OCI-LY1 (cell line): ENCODE results near the gene PHF24.
"Not testable (repeated sequence)": the region's sequence is repeated elsewhere in the genome, so short reads cannot be mapped to it uniquely, and the experiment has no call there.

Experiments
- H2AFZ ChIP-seq: fragments of 200-600 bp; sonication (generic), shearing (Covaris generic); 2 replicates; pipeline ENCODE4 v1.6.0; 2014; ENCODE audit warnings: antibody characterized with exemption, mild to moderate bottlenecking, low read length
- H3F3A ChIP-seq: fragments of 200-600 bp; sonication (generic), shearing (Covaris generic); 2 replicates; pipeline ENCODE4 v1.6.0; 2014; ENCODE audit warnings: mild to moderate bottlenecking, antibody characterized with exemption, low read length, moderate library complexity; ENCODE audit not compliant: insufficient read depth
- H3K27ac ChIP-seq: fragments of 200-600 bp; sonication (generic); 2 replicates; pipeline ENCODE4 v1.5.1; 2014; ENCODE audit warnings: low read length, mixed run types, mild to moderate bottlenecking, low read depth; ENCODE audit not compliant: poor library complexity, severe bottlenecking
- H3K27me3 ChIP-seq: fragments of 200-600 bp; sonication (generic); 2 replicates; pipeline ENCODE4 v1.6.0; 2014; ENCODE audit warnings: antibody characterized with exemption, mild to moderate bottlenecking, low read length, moderate library complexity; ENCODE audit not compliant: insufficient read depth
- H3K36me3 ChIP-seq: fragments of 200-600 bp; sonication (generic); 2 replicates; pipeline ENCODE4 v1.6.1; 2014; ENCODE audit warnings: mild to moderate bottlenecking, antibody characterized with exemption, low read length, moderate library complexity, mixed read lengths; ENCODE audit not compliant: insufficient read depth
- H3K4me1 ChIP-seq: fragments of 200-600 bp; sonication (generic); 2 replicates; pipeline ENCODE4 v1.5.1; 2014; ENCODE audit warnings: mild to moderate bottlenecking, low read length, moderate library complexity; ENCODE audit not compliant: insufficient read depth, severe bottlenecking
- H3K4me2 ChIP-seq: fragments of 200-600 bp; sonication (generic), shearing (Covaris generic); 2 replicates; pipeline ENCODE4 v1.6.1; 2014; ENCODE audit warnings: low read length
- H3K4me3 ChIP-seq: fragments of 200-600 bp; sonication (generic); 2 replicates; pipeline ENCODE4 v1.5.1; 2014; ENCODE audit warnings: low read length, low read depth, mild to moderate bottlenecking, mixed read lengths; ENCODE audit not compliant: poor library complexity, severe bottlenecking
- H3K79me2 ChIP-seq: fragments of 200-600 bp; shearing (Covaris generic); 2 replicates; pipeline ENCODE4 v1.6.1; 2016; ENCODE audit warnings: mixed run types, low read length, mixed read lengths; ENCODE audit not compliant: insufficient read depth
- H3K9ac ChIP-seq: fragments of 200-600 bp; sonication (generic), shearing (Covaris generic); 2 replicates; pipeline ENCODE4 v1.6.1; 2014; ENCODE audit warnings: mild to moderate bottlenecking, low read length, mixed read lengths
- H3K9me2 ChIP-seq: fragments of 200-600 bp; sonication (generic), shearing (Covaris generic); 2 replicates; pipeline ENCODE4 v1.6.1; 2014; ENCODE audit warnings: low read depth, mild to moderate bottlenecking, low read length, mixed read lengths
- H3K9me3 ChIP-seq: fragments of 200-600 bp; shearing (Covaris generic); 2 replicates; pipeline ENCODE4 v1.6.1; 2014; ENCODE audit warnings: low read length, mixed read lengths
- H4K20me1 ChIP-seq: fragments of 200-600 bp; sonication (generic), shearing (Covaris generic); 2 replicates; pipeline ENCODE4 v1.6.0; 2016; ENCODE audit warnings: mild to moderate bottlenecking, low read length; ENCODE audit not compliant: insufficient read depth
- EZH2 ChIP-seq: fragments of 200-600 bp; sonication (generic), shearing (Covaris generic); IDR thresholded peaks from 2 replicates; pipeline ENCODE4 v1.8.0; 2017; ENCODE audit warnings: borderline replicate concordance, mixed run types, mild to moderate bottlenecking, antibody characterized with exemption, low read length, moderate library complexity, mixed read lengths
- TF ChIP-seq, protein P1 (sequence below): fragments of 200-600 bp; sonication (generic), shearing (Covaris generic); IDR thresholded peaks from 2 replicates; pipeline ENCODE4 v1.5.1; 2017; ENCODE audit warnings: mild to moderate bottlenecking, antibody characterized with exemption, low read length, moderate library complexity, mixed read lengths

PHF24 gene

DNA sequence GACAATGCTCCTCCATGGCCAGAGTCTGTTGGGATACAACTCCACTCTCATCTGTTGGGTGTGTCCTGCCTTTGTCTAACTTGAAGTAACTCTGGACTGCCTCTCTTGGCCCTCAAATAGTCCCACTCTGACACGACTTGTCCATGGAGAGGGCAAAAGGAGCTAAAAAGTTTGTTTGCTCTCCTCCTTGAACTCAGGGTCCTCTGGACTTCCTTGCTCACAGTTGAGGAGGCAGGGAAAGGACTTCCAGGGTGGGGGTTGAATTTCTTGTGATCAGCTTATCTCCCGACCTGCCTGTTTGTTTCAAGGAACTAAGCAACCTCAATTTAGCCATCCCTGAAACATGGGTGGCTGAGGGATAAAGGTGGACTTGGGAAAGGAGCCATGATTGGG is 43.2 kb downstream of the PHF24 start:
- Histone ChIP-seq H3K79me2 (no peaks in the 10 kb centered on the region), H2AFZ (no peak overlapping the region), H3K4me3 (no peak overlapping the region), H3F3A (no peaks in the 10 kb centered on the region), H3K27ac (no peak overlapping the region), H3K9me3 (no peaks in the 10 kb centered on the region), H3K36me3 (no peaks in the 10 kb centered on the region), H3K9me2 (no peaks in the 10 kb centered on the region), H3K4me2 (no peak overlapping the region), H3K9ac (no peak overlapping the region), H3K4me1 (no peaks in the 10 kb centered on the region), H3K27me3 (no peaks in the 10 kb centered on the region), H4K20me1 (no peaks in the 10 kb centered on the region)
- no peak for TF ChIP-seq EZH2
- TF ChIP-seq, protein P1, sequence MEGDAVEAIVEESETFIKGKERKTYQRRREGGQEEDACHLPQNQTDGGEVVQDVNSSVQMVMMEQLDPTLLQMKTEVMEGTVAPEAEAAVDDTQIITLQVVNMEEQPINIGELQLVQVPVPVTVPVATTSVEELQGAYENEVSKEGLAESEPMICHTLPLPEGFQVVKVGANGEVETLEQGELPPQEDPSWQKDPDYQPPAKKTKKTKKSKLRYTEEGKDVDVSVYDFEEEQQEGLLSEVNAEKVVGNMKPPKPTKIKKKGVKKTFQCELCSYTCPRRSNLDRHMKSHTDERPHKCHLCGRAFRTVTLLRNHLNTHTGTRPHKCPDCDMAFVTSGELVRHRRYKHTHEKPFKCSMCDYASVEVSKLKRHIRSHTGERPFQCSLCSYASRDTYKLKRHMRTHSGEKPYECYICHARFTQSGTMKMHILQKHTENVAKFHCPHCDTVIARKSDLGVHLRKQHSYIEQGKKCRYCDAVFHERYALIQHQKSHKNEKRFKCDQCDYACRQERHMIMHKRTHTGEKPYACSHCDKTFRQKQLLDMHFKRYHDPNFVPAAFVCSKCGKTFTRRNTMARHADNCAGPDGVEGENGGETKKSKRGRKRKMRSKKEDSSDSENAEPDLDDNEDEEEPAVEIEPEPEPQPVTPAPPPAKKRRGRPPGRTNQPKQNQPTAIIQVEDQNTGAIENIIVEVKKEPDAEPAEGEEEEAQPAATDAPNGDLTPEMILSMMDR = no peak

DNA sequence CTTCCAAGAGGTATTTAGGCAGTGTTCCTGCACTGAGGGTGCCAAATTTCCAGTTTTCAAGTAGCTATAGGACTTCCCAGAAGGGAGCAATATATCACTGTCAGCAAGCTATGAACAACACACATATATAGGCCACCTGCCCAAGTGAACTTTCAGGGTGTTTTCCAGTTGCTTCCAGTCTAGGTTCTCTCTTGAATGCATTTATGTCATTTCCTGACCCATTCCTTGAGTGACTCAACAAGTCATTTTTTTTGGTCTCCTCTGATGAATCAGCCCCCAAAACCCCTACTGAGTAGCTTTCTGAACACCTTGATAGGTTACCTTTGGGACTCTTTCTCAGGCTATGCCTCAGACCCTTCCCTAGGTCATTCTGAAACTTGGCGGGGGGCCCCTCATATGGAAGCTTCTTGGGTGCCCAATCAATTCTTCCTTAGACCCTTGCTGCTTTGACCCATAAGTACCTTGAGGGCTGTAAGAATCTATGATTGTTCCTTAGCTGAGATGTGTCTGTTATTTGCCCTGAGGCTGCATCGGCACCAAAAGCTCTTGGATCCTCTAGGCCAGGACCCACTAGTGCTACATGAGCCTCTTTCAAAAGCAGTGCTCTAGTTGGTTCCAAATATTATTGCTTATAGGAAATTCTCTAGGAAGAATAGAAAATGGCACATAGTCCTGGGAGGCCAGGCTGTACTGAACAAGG is 43.9 kb downstream of the PHF24 start:
- H2AFZ ChIP-seq = no peak overlapping the region
- no peak overlapping the region for H3K9ac ChIP-seq
- H3K27me3 ChIP-seq = no peaks in the 10 kb centered on the region
- H4K20me1 ChIP-seq = no peaks in the 10 kb centered on the region
- H3K79me2 ChIP-seq = no peaks in the 10 kb centered on the region
- H3F3A ChIP-seq = no peaks in the 10 kb centered on the region
- H3K4me1 ChIP-seq = no peaks in the 10 kb centered on the region
- no peak overlapping the region for H3K27ac ChIP-seq
- no peaks in the 10 kb centered on the region for H3K9me3 ChIP-seq
- no peaks in the 10 kb centered on the region for H3K9me2 ChIP-seq
- no peaks in the 10 kb centered on the region for H3K36me3 ChIP-seq
- H3K4me2 ChIP-seq = no peak overlapping the region
- no peak for TF ChIP-seq EZH2
- TF ChIP-seq, protein P1 = no peak
- no peak overlapping the region for H3K4me3 ChIP-seq

DNA sequence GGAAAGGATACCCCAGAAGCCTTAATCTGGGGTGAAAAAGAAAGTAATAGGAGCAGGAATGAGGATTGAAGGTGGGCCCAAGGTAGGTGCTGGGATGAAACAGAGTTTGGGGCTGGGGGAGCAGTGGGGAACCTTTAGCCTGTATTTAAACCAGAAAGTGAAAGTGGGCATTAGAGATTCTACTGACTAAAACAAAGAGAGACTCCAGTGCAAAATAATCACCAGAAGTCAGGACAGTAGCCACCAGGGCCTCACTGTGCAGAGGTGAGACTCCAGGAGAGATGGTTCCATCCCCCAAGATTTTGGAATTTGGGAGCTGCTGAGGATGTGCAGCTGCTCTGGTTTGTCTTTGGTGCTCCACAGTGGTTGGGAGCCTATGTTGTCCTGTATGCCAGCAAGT is 44.5 kb downstream of the PHF24 start:
- H3K27ac ChIP-seq = no peak overlapping the region
- no peaks in the 10 kb centered on the region for H3K36me3 ChIP-seq
- H3K9me3 ChIP-seq = no peaks in the 10 kb centered on the region
- no peak overlapping the region for H3K4me3 ChIP-seq
- H3K9ac ChIP-seq = no peak overlapping the region
- H3K27me3 ChIP-seq = no peaks in the 10 kb centered on the region
- no peak overlapping the region for H3K4me2 ChIP-seq
- H3K79me2 ChIP-seq = no peaks in the 10 kb centered on the region
- no peak overlapping the region for H2AFZ ChIP-seq
- H3F3A ChIP-seq = no peaks in the 10 kb centered on the region
- no peaks in the 10 kb centered on the region for H3K9me2 ChIP-seq
- no peaks in the 10 kb centered on the region for H4K20me1 ChIP-seq
- no peak for TF ChIP-seq EZH2
- TF ChIP-seq, protein P1 = no peak
- no peaks in the 10 kb centered on the region for H3K4me1 ChIP-seq

- H3K9me3 ChIP-seq, H3K27me3 ChIP-seq, H3K4me1 ChIP-seq, H4K20me1 ChIP-seq, H2AFZ ChIP-seq, H3K9me2 ChIP-seq, H3K79me2 ChIP-seq, H3K9ac ChIP-seq, H3F3A ChIP-seq, H3K4me3 ChIP-seq, H3K27ac ChIP-seq, H3K4me2 ChIP-seq, H3K36me3 ChIP-seq: not testable (repeated sequence)
These were observed 46.2 kb downstream of the PHF24 start for GRCh38 chr9:35004299-35004698.
